Femur (tissue), 1 donor: ENCODE measurements around the gene UGDH.

Experiments
- DNase-seq: peaks from one replicate; pipeline ENCODE4 v3.0.0-alpha.2; 2017

The UGDH gene

DNA sequence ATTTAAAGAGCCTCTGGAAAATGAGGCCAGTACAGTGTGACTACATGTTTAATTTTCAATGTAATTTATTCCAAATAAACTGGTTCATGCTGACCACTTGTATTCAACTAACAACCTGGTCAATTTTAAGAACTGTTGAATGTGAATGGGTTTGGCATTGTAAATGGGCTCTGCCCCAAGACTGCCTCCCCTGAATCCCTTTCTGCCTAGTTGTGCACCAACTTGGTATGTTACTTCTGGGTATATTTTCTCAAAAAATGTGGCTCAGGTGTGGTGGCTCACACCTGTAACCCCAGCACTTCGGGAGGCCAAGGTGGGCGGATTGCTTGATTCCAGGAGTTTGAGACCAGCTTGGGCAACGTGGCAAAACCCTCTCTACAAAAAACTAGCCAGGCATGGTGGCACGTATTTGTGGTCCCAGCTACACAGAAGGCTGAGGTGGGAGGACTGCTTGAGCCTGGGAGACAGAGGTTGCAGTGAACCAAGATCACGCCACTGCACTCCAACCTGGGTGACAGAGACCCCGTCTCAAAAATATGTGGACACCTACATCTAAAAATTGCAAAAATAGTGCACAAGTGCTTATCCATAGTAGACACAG lies 75.7 kb downstream of the UGDH start:
- no peak for DNase-seq

DNA sequence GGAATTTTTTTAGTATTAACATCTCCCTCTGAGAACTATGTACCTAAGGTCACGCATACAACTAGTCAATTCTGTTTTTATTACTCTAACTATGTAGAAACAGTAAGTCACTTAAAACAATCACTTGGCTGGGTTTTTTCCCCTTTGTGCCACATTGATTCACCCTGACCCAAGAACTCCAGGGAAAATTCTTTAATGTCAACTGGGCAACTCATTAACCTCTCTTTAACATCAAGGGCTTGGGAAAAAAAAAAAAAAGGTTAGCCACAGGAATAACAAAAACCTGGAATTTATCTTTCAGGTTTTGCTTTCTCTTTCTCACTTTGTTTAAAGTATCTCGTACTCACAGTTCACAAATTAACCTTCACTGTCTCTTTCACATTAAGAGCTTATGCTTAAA lies 76.6 kb downstream of the UGDH start:
- no peak for DNase-seq
